ENCODE measurements around the gene MAML2. TPM values are rescaled to one million over a fixed set of nuclear protein-coding genes. Genes with fewer than 3 reads are reported as not detected.

The MAML2 gene
- total RNA-seq, 3 donors from 2014 or later (not counting 1 experiment from before 2014, with no cell fraction given), result 14.2 to 20.5 (median 16.1) TPM

DNA sequence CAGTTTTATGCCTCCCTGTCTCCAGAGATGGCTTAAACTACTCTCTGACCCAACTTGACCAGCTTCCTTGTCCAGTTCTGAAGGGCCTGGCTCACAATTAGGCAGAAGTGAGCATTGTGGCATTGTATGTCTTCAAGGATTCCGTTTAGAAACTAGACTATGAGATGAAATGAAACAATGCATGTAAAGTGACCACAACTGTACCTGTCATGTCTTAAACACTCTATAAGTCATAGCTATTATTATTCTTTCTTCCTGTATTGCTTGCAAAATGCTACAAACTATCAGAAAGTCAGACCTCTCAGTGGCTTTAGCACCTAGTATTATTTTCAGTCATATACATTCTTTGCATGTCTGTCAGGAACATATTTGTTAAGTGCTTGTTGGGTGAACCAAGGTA lies 291.2 kb downstream of the MAML2 start:
- no peaks in the 10 kb centered on the region for H3K27me3 Mint-ChIP-seq (ENCODE audit: low read depth in 2 of 2)
- peaks cover 5 to 8% of the 10 kb centered on the region in 2 donors for H3K4me1 Mint-ChIP-seq
- TF ChIP-seq CTCF (IDR thresholded peaks at IDR 0.05), result no peak
- 50% methylated on average over 1 of the region's 1 CpG for WGBS (ENCODE audit: insufficient coverage)
- H3K36me3 Mint-ChIP-seq, result no peaks in the 10 kb centered on the region
- no peak overlapping the region for H3K4me3 Mint-ChIP-seq
- Histone ChIP-seq H3K9me3 (ENCODE audit: control insufficient read depth, insufficient read depth, low read length) (no peaks in the 10 kb centered on the region), H3K4me1 (ENCODE audit: control insufficient read depth, insufficient read depth, low read length) (no peaks in the 10 kb centered on the region), H3K27me3 (ENCODE audit: control insufficient read depth, insufficient read depth, low read length) (no peaks in the 10 kb centered on the region), H3K27ac (ENCODE audit: low read length) (no peak overlapping the region), H3K4me3 (ENCODE audit: low read length) (no peak overlapping the region), H3K36me3 (ENCODE audit: control insufficient read depth, insufficient read depth, low read length) (no peaks in the 10 kb centered on the region)
- ATAC-seq, result no peak
- no peak for DNase-seq
- intact Hi-C loops (cut with micrococcal nuclease), result loop anchor here (10.0 kb wide), 1 partner anchor 193 kb away; no protein-coding TSS in a partner anchor
- no peak overlapping the region for H3K27ac Mint-ChIP-seq
- no peaks in the 10 kb centered on the region for H3K9me3 Mint-ChIP-seq

DNA sequence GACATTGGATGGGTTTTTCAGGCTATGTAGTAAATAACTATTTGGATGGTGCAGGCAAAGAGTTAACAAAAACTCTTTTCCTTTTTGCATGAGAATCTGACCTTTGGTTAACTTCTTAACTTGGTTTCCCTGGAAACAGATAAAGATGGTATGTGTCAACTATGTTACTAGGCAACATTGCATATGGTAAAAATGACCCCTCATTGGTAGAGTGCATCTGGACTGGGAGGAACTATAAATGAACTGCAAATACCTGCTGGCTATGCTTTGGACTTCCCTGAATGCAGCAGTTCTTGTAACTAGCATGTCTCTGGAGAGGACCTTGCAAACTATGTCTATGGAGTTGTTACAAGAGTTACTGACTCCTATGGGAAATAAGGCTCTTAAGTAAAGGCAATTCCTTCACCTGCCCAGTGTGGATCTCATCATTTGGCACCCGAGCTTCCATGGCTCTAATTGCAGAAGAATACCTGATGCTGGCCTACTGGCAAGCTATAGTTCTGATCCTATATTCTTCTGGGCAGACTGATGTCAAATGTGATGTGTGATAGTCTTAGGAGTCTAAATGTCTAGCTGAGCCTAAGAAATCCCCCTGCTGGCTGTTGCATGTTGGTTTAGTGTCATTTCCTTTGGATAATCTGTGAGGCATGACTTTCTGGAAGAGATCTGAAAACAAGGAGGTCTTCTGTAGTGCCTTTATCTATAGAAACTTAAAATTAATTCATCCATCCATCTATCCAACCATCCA lies 292.4 kb downstream of the MAML2 start:
- TF ChIP-seq CTCF (IDR thresholded peaks at IDR 0.05), result no peak
- Mint-ChIP-seq H3K4me1 (peaks cover 5 to 13% of the 10 kb centered on the region in 2 donors), H3K36me3 (no peaks in the 10 kb centered on the region), H3K9me3 (no peaks in the 10 kb centered on the region), H3K4me3 (no peak overlapping the region), H3K27me3 (ENCODE audit: low read depth in 2 of 2) (no peaks in the 10 kb centered on the region), H3K27ac (no peak overlapping the region)
- 100% methylated on average over 1 of the region's 1 CpG for WGBS (ENCODE audit: insufficient coverage)
- H3K27ac ChIP-seq (ENCODE audit: low read length), result no peak overlapping the region
- no peak overlapping the region for H3K4me3 ChIP-seq (ENCODE audit: low read length)
- H3K9me3 ChIP-seq (ENCODE audit: control insufficient read depth, insufficient read depth, low read length), result no peaks in the 10 kb centered on the region
- intact Hi-C loops (cut with micrococcal nuclease), result loop anchor here (10.0 kb wide), 1 partner anchor 194 kb away; no protein-coding TSS in a partner anchor
- no peaks in the 10 kb centered on the region for H3K36me3 ChIP-seq (ENCODE audit: control insufficient read depth, insufficient read depth, low read length)
- H3K4me1 ChIP-seq (ENCODE audit: control insufficient read depth, insufficient read depth, low read length), result no peaks in the 10 kb centered on the region
- ATAC-seq (no peak), DNase-seq (no peak)
- no peaks in the 10 kb centered on the region for H3K27me3 ChIP-seq (ENCODE audit: control insufficient read depth, insufficient read depth, low read length)

DNA sequence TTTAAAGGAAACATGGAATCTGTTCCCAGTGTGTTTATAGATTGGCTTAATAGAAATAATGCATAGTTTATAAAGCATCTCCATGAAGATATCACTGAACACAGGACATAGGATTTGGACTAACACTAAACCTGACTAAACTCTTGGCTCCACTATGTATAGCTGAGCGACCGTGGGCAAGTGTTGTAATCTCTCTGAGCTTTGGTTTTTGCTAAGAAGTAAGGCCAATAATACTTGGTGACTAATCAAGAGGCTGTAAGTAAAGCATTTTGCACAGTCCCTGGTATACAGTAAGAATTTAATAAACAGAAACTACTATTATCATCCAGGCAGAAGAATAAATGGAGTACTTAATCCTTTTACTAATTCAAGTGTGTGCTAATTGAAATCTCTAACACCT lies 293.6 kb downstream of the MAML2 start:
- no peak for ATAC-seq
- no peaks in the 10 kb centered on the region for H3K4me1 ChIP-seq (ENCODE audit: control insufficient read depth, insufficient read depth, low read length)
- no peaks in the 10 kb centered on the region for H3K27me3 ChIP-seq (ENCODE audit: control insufficient read depth, insufficient read depth, low read length)
- H3K4me3 ChIP-seq (ENCODE audit: low read length), result no peak overlapping the region
- WGBS (ENCODE audit: insufficient coverage), result 94% methylated on average over 2 of the region's 2 CpGs
- no peak for DNase-seq
- Mint-ChIP-seq H3K27ac (no peak overlapping the region), H3K4me1 (peaks cover 0 to 8% of the 10 kb centered on the region in 2 donors), H3K27me3 (ENCODE audit: low read depth in 2 of 2) (no peaks in the 10 kb centered on the region), H3K36me3 (no peaks in the 10 kb centered on the region), H3K4me3 (no peak overlapping the region), H3K9me3 (no peaks in the 10 kb centered on the region)
- intact Hi-C loops (cut with micrococcal nuclease), result no loop called here
- H3K27ac ChIP-seq (ENCODE audit: low read length), result no peak overlapping the region
- no peaks in the 10 kb centered on the region for H3K36me3 ChIP-seq (ENCODE audit: control insufficient read depth, insufficient read depth, low read length)
- TF ChIP-seq CTCF (IDR thresholded peaks at IDR 0.05), result no peak
- no peaks in the 10 kb centered on the region for H3K9me3 ChIP-seq (ENCODE audit: control insufficient read depth, insufficient read depth, low read length)
